Osteocyte (in vitro differentiated cells): ENCODE data around the gene ACTL8. TPM values are rescaled to one million over a fixed set of nuclear protein-coding genes. Genes with fewer than 3 reads are reported as not detected.

Experiments
- DNase-seq: peaks from one replicate; pipeline ENCODE4 v3.0.0; 2021; ENCODE audit warnings: mixed read lengths; ENCODE audit not compliant: unreplicated experiment; ENCODE audit errors: extremely low spot score
- H3K27ac Mint-ChIP-seq: one replicate; pipeline ENCODE4 v1.8.0; 2021; ENCODE audit warnings: mild to moderate bottlenecking, mixed read lengths; ENCODE audit not compliant: unreplicated experiment
- H3K27me3 Mint-ChIP-seq: one replicate; pipeline ENCODE4 v1.8.0; 2021; ENCODE audit warnings: mixed read lengths; ENCODE audit not compliant: unreplicated experiment
- H3K36me3 Mint-ChIP-seq: one replicate; pipeline ENCODE4 v1.8.0; 2021; ENCODE audit warnings: mixed read lengths; ENCODE audit not compliant: unreplicated experiment
- H3K4me1 Mint-ChIP-seq: one replicate; pipeline ENCODE4 v1.8.0; 2021; ENCODE audit warnings: mixed read lengths; ENCODE audit not compliant: unreplicated experiment
- H3K4me3 Mint-ChIP-seq: one replicate; pipeline ENCODE4 v1.8.0; 2021; ENCODE audit warnings: mild to moderate bottlenecking, moderate library complexity, mixed read lengths; ENCODE audit not compliant: unreplicated experiment
- H3K9me3 Mint-ChIP-seq: one replicate; pipeline ENCODE4 v1.8.0; 2021; ENCODE audit warnings: mixed read lengths; ENCODE audit not compliant: unreplicated experiment
- CTCF ChIP-seq: fragments of 200-600 bp; sonication (generic); IDR thresholded peaks from 2 replicates; pipeline ENCODE4 v1.5.0; 2021; ENCODE audit warnings: antibody characterized with exemption, mild to moderate bottlenecking, moderate library complexity
- long read RNA-seq: library from polyadenylated mRNA; unstranded; transcript quantifications from one replicate; pipeline ENCODE4 v2.0.0, GENCODE V29; 2021
- total RNA-seq: library from RNA; stranded (reverse); gene quantifications from 2 replicates; pipeline ENCODE4 v1.2.1, GENCODE V29; 2021

The ACTL8 gene
- not detected in 2 replicates for total RNA-seq
- long read RNA-seq, result 0 reads

- Mint-ChIP-seq H3K4me3 (no peak within 1 kb of the TSS), H3K9me3 (peaks cover 21% of the 10 kb centered on the region), H3K27me3 (peaks cover 7% of the 10 kb centered on the region), H3K27ac (no peak within 1 kb of the TSS), H3K4me1 (no peaks in the 10 kb centered on the region), H3K36me3 (no peaks in the 10 kb centered on the region)
- no peak for DNase-seq
- peak; percentile 16 for TF ChIP-seq CTCF
These were observed at the start of gene ACTL8 for GRCh38 chr1:17755120-17755519. TSS of gene ACTL8 (plus strand) at chr1:17755333. CDS start at chr1:17823009, 67,676 bp downstream.

- H3K4me3 Mint-ChIP-seq, result no peak overlapping the region
- H3K36me3 Mint-ChIP-seq, result no peaks in the 10 kb centered on the region
- no peak for TF ChIP-seq CTCF
- peaks cover 2% of the 10 kb centered on the region for H3K27me3 Mint-ChIP-seq
- DNase-seq, result no peak
- no peaks in the 10 kb centered on the region for H3K4me1 Mint-ChIP-seq
- no peaks in the 10 kb centered on the region for H3K9me3 Mint-ChIP-seq
- no peak overlapping the region for H3K27ac Mint-ChIP-seq
These were observed 48.7 kb upstream of the ACTL8 start for GRCh38 chr1:17706445-17706844.

- no peaks in the 10 kb centered on the region for H3K9me3 Mint-ChIP-seq
- H3K4me3 Mint-ChIP-seq, result no peak overlapping the region
- no peaks in the 10 kb centered on the region for H3K36me3 Mint-ChIP-seq
- no peak for TF ChIP-seq CTCF
- peaks cover 8% of the 10 kb centered on the region for H3K27me3 Mint-ChIP-seq
- H3K27ac Mint-ChIP-seq, result no peak overlapping the region
- H3K4me1 Mint-ChIP-seq, result no peaks in the 10 kb centered on the region
- no peak for DNase-seq
These were observed 45.2 kb upstream of the ACTL8 start for GRCh38 chr1:17709981-17710380.

- Mint-ChIP-seq H3K27me3 (peaks cover 13% of the 10 kb centered on the region), H3K4me1 (no peaks in the 10 kb centered on the region), H3K4me3 (no peak overlapping the region), H3K9me3 (no peaks in the 10 kb centered on the region), H3K36me3 (no peaks in the 10 kb centered on the region), H3K27ac (no peak overlapping the region)
- no peak for DNase-seq
- no peak for TF ChIP-seq CTCF
These were observed 44.1 kb upstream of the ACTL8 start for GRCh38 chr1:17710889-17711576.

- Mint-ChIP-seq H3K4me3 (no peak overlapping the region), H3K27me3 (peaks cover 13% of the 10 kb centered on the region), H3K36me3 (no peaks in the 10 kb centered on the region), H3K9me3 (no peaks in the 10 kb centered on the region), H3K4me1 (no peaks in the 10 kb centered on the region), H3K27ac (no peak overlapping the region)
- no peak for DNase-seq
- no peak for TF ChIP-seq CTCF
These were observed 43.6 kb upstream of the ACTL8 start for GRCh38 chr1:17711577-17711910.
